T-helper 17 cell (primary cell): ENCODE measurements around the gene PRR19. TPM values are rescaled to one million over a fixed set of nuclear protein-coding genes. Genes with fewer than 3 reads are reported as not detected.

Experiments
- ATAC-seq: fragments of 150-1000 bp; cut with Tn5 transposase; 2 replicates; pipeline ENCODE4 v1.10.0; 2021; ENCODE audit warnings: mild to moderate bottlenecking, moderate library complexity
- DNase-seq, 3 donors: peaks; one replicate each; pipeline versions ENCODE4 v3.0.0 to v3.0.0-alpha.2; 2020 to 2021
- H3K9me3 ChIP-seq: one replicate; pipeline ENCODE4 v1.7.0; 2013; ENCODE audit warnings: low read length, mild to moderate bottlenecking; ENCODE audit not compliant: control insufficient read depth, poor library complexity, severe bottlenecking
- H3K27ac Mint-ChIP-seq: one replicate; pipeline ENCODE4 v1.8.0; 2022; ENCODE audit warnings: mild to moderate bottlenecking, moderate library complexity, mixed read lengths
- H3K27me3 Mint-ChIP-seq: one replicate; pipeline ENCODE4 v1.8.0; 2022; ENCODE audit warnings: mixed read lengths
- H3K36me3 Mint-ChIP-seq: one replicate; pipeline ENCODE4 v1.8.0; 2022; ENCODE audit warnings: low read depth, mixed read lengths
- H3K4me1 Mint-ChIP-seq: one replicate; pipeline ENCODE4 v1.8.0; 2022; ENCODE audit warnings: mild to moderate bottlenecking, mixed read lengths
- H3K4me3 Mint-ChIP-seq: one replicate; pipeline ENCODE4 v1.8.0; 2022; ENCODE audit warnings: mild to moderate bottlenecking, moderate library complexity, mixed read lengths
- total RNA-seq, 4 donors: library from RNA in 2 of 4; stranded (reverse) in 2 of 4; gene quantifications; one replicate each; pipeline ENCODE4 v1.2.3 and lab custom pipeline; 2022 to 2026

The PRR19 gene
- total RNA-seq, 2 donors from 2014 or later, result 0.50 TPM; not detected in 1

DNA sequence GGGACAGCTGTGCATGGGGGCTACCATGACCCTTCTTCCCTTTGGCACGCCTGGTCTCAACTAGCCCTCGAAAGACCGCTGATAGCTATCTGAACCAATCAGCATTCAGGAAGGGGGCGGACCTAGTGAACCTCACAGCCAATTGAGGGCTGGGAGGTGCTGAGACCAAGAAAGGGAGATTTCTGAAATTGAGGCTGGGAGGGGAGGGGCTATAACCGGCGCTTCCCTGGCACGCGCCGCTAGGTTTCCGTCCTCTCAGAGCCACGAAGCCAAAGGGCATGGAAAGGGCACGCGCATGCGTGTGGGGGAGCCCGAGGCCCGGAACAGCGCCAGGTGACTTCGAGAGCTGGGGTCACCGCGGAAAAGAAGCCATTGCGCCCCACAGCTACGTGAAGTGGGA is 4.7 kb downstream of the PRR19 start:
- H3K4me1 Mint-ChIP-seq, result peaks cover 10% of the 10 kb centered on the region
- no peak overlapping the region for H3K27ac Mint-ChIP-seq
- no peak for ATAC-seq
- H3K36me3 Mint-ChIP-seq, result peaks cover 2% of the 10 kb centered on the region
- no peak for DNase-seq
- H3K27me3 Mint-ChIP-seq, result peaks cover 9% of the 10 kb centered on the region
- no peaks in the 10 kb centered on the region for H3K9me3 ChIP-seq
- H3K4me3 Mint-ChIP-seq, result no peak overlapping the region

DNA sequence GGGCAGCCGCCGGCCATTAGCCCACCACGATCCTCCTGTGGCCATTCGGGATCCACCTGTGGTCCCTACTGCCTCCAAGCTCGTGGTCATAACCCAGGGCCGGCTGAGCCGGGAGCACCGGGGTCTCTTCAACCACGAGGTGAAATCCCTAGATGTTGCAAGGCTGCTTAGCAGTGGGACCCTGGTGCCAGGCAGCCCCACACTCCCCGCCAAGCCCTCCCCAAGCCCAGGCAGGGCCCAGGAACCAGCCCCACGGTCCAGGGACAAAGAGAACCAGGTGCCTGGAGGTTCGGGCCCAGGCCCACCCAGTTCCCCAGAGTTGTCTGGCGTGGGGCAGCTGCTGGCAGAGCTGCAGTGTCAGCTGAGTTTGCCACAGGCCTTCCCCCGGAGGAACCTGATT is 7.8 kb downstream of the PRR19 start:
- H3K9me3 ChIP-seq, result no peaks in the 10 kb centered on the region
- H3K27me3 Mint-ChIP-seq, result peaks cover 35% of the 10 kb centered on the region
- H3K36me3 Mint-ChIP-seq, result peaks cover 2% of the 10 kb centered on the region
- peaks cover 7% of the 10 kb centered on the region for H3K4me1 Mint-ChIP-seq
- DNase-seq (no peak), ATAC-seq (no peak)
- H3K4me3 Mint-ChIP-seq, result no peak overlapping the region
- H3K27ac Mint-ChIP-seq, result no peak overlapping the region

DNA sequence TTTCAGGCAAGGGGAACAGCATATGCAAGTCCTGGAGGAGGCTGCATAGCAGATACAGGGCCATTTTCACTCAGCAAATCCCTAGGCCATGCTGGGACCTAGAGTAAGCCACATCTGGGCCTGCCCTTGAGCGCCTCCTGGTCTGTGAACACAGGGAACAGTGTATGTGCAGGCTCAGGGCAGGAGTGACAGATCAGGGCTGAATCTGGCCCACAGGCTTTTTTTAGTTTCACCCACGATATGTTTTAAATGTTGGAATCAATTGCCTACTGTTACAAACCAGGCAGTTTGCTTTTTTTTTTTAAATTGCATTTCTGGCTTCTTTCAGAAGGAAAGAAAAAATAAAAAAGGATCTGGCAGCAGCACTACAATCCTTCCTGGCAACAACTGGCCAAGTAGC is 9.7 kb downstream of the PRR19 start:
- no peak for DNase-seq
- H3K9me3 ChIP-seq, result no peaks in the 10 kb centered on the region
- H3K27me3 Mint-ChIP-seq, result peaks cover 41% of the 10 kb centered on the region
- H3K36me3 Mint-ChIP-seq, result peaks cover 4% of the 10 kb centered on the region
- ATAC-seq, result no peak
- H3K4me1 Mint-ChIP-seq, result peaks cover 7% of the 10 kb centered on the region
- H3K27ac Mint-ChIP-seq, result no peak overlapping the region
- no peak overlapping the region for H3K4me3 Mint-ChIP-seq

DNA sequence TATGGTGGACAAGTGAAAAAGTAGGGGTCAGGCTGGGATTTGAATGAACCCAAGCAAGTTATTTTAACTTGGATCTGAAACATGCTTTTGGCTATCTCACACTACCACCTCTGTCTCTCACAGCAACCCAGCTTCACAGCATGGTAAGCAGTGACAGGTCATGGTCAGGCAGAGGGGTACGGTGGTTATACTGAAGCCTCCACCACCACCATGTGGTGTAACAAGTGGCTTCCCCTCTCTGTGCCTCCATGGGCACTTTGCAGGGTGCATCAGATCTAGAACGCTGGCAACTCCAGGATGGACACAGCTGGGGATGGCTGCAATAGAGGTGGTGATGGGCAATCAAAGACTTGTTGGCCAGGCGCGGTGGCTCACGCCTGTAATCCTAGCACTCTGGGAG is 10.4 kb downstream of the PRR19 start:
- H3K4me3 Mint-ChIP-seq, result peak overlapping the region; percentile 82
- H3K27me3 Mint-ChIP-seq, result peaks cover 41% of the 10 kb centered on the region
- no peak for DNase-seq
- no peak for ATAC-seq
- peaks cover 4% of the 10 kb centered on the region for H3K36me3 Mint-ChIP-seq
- H3K4me1 Mint-ChIP-seq, result peaks cover 13% of the 10 kb centered on the region
- H3K27ac Mint-ChIP-seq, result no peak overlapping the region
- H3K9me3 ChIP-seq, result no peaks in the 10 kb centered on the region

DNA sequence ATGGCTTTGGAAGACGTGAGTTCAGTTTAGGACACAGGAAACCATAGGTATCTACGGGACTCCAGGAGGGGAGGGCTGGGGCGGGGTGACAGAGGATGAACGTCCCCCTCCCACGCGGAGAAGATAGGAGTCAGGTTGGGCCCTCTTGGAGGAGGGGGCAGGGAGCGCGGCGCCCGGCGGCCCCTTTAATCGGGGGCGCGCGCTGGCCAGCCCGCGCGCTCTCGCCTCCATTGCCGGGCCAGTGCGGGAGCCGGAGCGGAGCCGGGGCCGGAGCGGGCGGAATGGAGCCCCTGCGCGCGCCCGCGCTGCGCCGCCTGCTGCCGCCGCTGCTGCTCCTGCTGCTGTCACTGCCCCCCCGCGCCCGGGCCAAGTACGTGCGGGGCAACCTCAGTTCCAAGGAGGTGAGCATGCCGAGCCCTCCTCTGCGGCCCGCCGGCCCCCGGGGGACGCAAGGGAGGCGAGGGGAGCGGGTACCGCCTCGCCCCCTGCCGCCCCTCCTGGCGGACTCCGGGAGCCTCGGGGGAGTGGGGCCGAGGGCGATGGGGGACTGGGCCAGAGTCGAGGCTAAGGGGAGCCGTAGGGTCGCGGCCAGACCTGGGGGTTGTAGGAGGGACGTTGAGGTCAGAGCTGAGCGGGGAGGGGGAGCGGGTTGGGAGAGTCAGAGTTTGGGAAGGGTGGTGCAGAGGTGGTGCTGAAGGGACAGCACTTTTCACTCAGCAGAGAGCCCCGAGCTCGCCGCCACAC is 11.3 kb downstream of the PRR19 start, which contains the start of gene TMEM145:
TMEM145 (plus strand) TSS at position 214 of the 744 bp plus-strand sequence; CDS start at position 282, 68 bp downstream.
- peaks cover 41% of the 10 kb centered on the region for H3K27me3 Mint-ChIP-seq
- H3K36me3 Mint-ChIP-seq, result peaks cover 2% of the 10 kb centered on the region
- H3K9me3 ChIP-seq, result no peaks in the 10 kb centered on the region
- H3K27ac Mint-ChIP-seq, result no peak within 1 kb of the TSS
- H3K4me3 Mint-ChIP-seq, result peak within 1 kb of the TSS; percentile 82
- peak; percentile 84 for ATAC-seq
- no peak for DNase-seq
- peaks cover 15% of the 10 kb centered on the region for H3K4me1 Mint-ChIP-seq

DNA sequence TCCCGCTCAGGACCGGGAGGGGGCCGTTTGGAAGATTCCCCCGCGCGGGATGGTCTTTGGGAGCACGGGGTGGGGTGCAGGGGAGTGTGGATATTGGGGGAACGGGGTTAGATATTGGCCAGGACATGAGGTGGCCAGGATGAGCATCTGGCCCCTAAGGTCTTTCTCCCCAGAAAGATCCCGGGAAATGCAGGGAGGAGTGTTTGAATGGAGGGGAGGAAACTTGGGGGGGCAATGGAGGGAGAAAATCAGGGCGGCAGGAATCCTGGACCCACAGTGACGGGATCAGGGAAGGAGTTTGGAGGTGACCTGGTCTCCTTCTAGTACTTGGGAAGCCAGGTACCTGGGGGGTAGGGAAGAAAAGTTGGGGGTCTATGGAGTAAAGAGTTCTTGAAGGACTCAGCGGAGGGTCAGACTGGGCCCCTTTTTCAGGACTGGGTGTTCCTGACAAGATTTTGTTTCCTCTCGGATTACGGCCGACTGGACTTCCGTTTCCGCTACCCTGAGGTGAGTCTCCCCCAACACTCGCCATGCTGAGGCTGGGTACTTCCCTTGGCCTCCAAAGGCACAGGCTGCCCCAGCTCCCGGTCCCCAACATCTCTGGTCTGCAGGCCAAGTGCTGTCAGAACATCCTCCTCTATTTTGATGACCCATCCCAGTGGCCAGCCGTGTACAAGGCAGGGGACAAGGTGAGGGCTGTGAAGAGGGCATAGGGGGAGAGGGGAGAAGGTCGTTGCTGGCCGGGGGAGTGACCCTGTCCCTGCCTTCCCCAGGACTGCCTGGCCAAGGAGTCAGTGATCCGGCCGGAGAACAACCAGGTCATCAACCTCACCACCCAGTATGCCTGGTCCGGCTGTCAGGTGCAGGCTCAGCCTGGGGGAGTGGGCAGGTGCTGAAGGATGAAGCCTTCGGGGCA is 12.2 kb downstream of the PRR19 start:
- Mint-ChIP-seq H3K4me1 (peaks cover 15% of the 10 kb centered on the region), H3K4me3 (peak overlapping the region; percentile 82), H3K36me3 (peaks cover 2% of the 10 kb centered on the region), H3K27ac (no peak overlapping the region), H3K27me3 (peaks cover 41% of the 10 kb centered on the region)
- ATAC-seq, result no peak
- no peaks in the 10 kb centered on the region for H3K9me3 ChIP-seq
- no peak for DNase-seq

DNA sequence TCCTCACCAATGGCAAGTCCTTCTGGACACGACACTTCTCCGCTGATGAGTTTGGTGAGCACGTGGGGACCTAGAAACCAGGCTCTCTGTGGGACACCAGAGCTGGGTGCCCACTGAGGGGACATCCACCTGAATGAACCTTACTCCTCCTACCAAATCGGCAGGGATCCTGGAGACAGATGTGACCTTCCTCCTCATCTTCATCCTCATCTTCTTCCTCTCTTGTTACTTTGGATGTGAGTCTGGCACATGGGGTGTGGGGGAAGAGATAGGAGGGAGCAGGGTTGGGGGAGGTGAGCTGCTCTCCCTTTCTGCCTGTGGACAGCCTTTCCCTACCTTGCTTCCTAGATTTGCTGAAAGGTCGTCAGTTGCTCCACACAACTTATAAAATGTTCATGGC is 13.1 kb downstream of the PRR19 start:
- Mint-ChIP-seq H3K27me3 (peaks cover 41% of the 10 kb centered on the region), H3K27ac (no peak overlapping the region), H3K4me3 (no peak overlapping the region), H3K36me3 (peaks cover 2% of the 10 kb centered on the region), H3K4me1 (peaks cover 15% of the 10 kb centered on the region)
- H3K9me3 ChIP-seq, result no peaks in the 10 kb centered on the region
- no peak for DNase-seq
- ATAC-seq, result no peak

DNA sequence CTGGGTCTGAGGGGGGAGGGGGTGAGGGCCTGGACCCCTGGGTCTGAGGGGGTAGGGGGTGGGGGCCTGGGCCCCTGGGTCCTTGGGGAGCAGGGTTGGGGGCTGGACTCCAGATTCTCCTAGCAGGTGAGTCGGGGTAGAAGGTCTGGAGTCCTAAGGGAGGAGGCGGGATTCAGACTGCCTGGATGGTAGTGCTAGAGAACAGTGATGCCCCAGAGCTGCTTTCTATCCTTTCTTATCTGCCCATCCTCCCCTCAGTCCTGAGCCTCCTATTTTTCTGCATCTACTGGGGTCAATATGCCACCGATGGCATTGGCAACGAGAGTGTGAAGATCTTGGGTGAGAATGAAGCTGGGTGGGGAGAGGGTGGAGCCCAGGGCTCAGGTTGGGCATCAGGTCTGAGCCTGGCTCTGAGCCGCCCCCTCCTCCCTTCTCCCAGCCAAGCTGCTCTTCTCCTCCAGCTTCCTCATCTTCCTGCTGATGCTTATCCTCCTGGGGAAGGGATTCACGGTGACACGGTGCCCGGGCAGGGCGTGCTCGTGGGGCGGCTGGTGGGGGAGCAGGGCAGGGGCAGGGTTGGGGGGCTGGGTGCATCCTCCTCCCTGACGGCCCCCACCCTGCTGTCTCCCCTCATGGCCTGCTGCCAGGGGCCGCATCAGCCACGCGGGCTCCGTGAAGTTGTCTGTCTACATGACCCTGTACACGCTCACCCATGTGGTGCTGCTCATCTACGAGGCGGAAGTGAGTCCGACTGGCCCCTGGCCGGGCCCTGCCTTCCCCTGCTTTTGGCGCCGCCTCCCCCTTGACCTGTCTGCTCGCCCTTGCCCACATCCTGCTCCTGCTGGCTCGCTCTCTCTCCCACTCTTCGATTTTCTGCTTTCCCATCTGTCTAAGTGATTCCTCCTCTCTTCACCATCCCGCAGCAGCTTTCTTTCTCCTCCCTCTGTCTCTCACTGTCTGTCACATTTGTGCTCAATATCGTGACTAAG is 14.6 kb downstream of the PRR19 start:
- no peak for DNase-seq
- H3K4me1 Mint-ChIP-seq, result peaks cover 15% of the 10 kb centered on the region
- ATAC-seq, result no peak
- no peak overlapping the region for H3K27ac Mint-ChIP-seq
- H3K27me3 Mint-ChIP-seq, result peaks cover 32% of the 10 kb centered on the region
- no peaks in the 10 kb centered on the region for H3K9me3 ChIP-seq
- H3K36me3 Mint-ChIP-seq, result peaks cover 2% of the 10 kb centered on the region
- H3K4me3 Mint-ChIP-seq, result no peak overlapping the region

DNA sequence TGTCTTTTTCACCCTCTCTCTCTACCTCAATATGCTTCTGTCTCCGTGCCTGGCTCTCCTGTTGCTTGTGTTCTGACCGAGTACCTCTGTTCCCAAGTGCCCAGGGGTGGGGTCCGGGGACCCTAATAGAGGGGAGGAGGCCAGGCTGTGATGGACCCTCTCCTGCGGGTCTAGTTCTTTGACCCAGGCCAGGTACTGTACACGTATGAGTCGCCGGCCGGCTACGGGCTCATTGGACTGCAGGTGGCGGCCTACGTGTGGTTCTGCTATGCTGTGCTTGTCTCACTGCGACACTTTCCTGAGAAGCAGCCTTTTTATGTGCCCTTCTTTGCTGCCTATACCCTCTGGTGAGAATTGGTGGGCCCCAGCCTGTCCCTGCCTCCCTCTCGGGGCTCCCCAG is 15.6 kb downstream of the PRR19 start:
- no peak overlapping the region for H3K27ac Mint-ChIP-seq
- H3K4me1 Mint-ChIP-seq, result peaks cover 15% of the 10 kb centered on the region

DNA sequence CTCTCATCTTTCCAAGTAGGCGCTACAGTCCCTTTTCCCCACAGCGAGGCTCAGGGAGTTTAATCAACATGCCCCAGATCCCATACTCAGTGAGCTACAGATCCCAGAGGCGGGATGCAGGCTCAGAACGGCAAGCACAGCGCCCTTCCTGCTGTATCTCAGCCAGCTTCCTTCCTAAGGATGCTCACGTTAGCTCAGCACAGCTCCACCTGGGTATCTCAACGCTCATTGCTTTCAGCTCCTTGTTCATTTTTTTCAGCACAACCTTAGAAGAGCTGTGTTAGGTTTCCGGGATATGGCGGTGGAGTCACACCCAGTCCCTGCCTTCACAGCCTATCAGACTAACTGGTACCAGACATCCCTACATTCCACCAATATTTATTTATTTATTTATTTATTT is 20.4 kb downstream of the PRR19 start:
- H3K27ac Mint-ChIP-seq, result no peak overlapping the region
- ATAC-seq (no peak), DNase-seq (no peak)
- H3K4me1 Mint-ChIP-seq, result peaks cover 10% of the 10 kb centered on the region
- H3K9me3 ChIP-seq, result no peaks in the 10 kb centered on the region
- H3K27me3 Mint-ChIP-seq, result peaks cover 6% of the 10 kb centered on the region
- peaks cover 6% of the 10 kb centered on the region for H3K36me3 Mint-ChIP-seq
- H3K4me3 Mint-ChIP-seq, result no peak overlapping the region

More for the DNA sequence above, 15.6 kb downstream of the PRR19 start:
- Mint-ChIP-seq H3K4me3 (no peak overlapping the region), H3K27me3 (peaks cover 23% of the 10 kb centered on the region), H3K36me3 (peaks cover 2% of the 10 kb centered on the region)
- no peak for ATAC-seq
- H3K9me3 ChIP-seq, result no peaks in the 10 kb centered on the region
- DNase-seq, result no peak

DNA sequence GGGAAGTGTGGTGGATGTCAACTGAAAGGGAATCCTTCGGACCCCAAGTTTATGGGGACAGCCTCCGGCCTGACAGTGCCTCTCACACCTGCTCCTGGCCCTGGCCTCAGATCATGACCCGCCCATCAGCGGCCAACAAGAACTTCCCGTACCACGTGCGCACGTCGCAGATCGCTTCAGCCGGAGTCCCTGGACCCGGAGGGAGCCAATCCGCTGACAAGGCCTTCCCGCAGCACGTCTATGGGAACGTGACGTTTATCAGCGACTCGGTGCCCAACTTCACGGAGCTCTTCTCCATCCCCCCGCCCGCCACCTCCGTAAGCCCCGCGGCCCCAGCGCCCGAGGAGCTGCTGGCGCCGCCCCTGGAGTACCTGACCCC is 21.5 kb downstream of the PRR19 start:
- no peak for ATAC-seq
- no peak overlapping the region for H3K4me3 Mint-ChIP-seq
- H3K9me3 ChIP-seq, result no peaks in the 10 kb centered on the region
- DNase-seq, result no peak
- H3K27me3 Mint-ChIP-seq, result peaks cover 6% of the 10 kb centered on the region
- H3K27ac Mint-ChIP-seq, result no peak overlapping the region
- peaks cover 6% of the 10 kb centered on the region for H3K36me3 Mint-ChIP-seq
- peaks cover 14% of the 10 kb centered on the region for H3K4me1 Mint-ChIP-seq

DNA sequence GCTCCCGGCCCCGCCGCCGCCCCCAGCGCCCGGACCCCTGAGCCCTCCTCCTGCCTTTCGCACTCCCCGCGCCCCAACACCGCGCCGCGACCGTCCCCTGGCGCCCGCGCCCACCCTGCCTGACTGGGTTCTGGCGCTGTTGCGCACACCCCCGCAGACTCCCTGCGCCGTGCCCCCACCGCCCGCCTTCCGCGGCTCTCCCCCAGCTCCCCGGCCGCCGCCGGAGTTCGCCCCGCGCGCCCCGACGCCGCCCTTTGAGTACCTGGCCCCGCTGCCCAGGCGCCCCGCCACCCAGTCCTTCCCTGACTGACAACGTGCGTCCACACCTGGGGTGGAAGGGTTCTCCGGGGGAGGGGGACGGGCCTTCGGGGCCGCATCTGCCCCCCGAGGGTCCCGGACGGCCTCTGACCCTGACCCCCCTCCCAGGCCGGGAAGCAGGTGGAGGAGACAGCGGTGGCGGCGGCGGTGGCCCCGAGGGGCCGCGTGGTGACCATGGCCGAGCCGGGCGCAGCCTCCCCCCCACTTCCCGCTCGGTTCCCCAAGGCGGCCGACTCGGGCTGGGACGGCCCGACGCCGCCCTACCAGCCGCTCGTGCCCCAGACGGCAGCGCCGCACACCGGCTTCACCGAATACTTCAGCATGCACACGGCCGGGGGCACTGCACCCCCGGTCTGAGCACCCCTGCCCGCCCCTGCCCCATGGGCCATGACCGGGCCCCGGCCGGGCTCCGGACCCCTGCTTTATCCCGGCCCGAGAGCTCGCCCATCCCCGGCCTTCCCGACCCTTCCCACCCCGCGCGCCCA is 22.1 kb downstream of the PRR19 start:
- ATAC-seq, result no peak
- Mint-ChIP-seq H3K4me1 (peaks cover 19% of the 10 kb centered on the region), H3K4me3 (peak overlapping the region; percentile 95), H3K27me3 (peaks cover 6% of the 10 kb centered on the region), H3K36me3 (peaks cover 6% of the 10 kb centered on the region), H3K27ac (no peak overlapping the region)
- peak in 2 of 3 donors; percentile 10 to 22 for DNase-seq
- H3K9me3 ChIP-seq, result no peaks in the 10 kb centered on the region
